Testis (tissue), 3 donors: Measurements from ENCODE around the gene PLCXD1. TPM values are rescaled to one million over a fixed set of nuclear protein-coding genes. Genes with fewer than 3 reads are reported as not detected.

Source experiments
- DNase-seq: peaks from one replicate; pipeline ENCODE4 v3.0.0-alpha.2; 2019
- H3K27ac ChIP-seq, 2 donors: fragments of 200-600 bp; sonication (generic); one replicate each; pipeline ENCODE4 v1.5.1; 2019
- H3K27me3 ChIP-seq: fragments of 200-600 bp; sonication (generic); one replicate; pipeline ENCODE4 v1.5.1; 2019
- H3K36me3 ChIP-seq: fragments of 200-600 bp; sonication (generic); one replicate; pipeline ENCODE4 v1.5.1; 2017; ENCODE audit warnings: low read depth; ENCODE audit errors: missing control alignments
- H3K4me1 ChIP-seq: fragments of 200-600 bp; sonication (generic); one replicate; pipeline ENCODE4 v1.5.1; 2019
- H3K4me3 ChIP-seq, 2 donors: fragments of 200-600 bp; sonication (generic); one replicate each; pipeline ENCODE4 v1.5.1; 2017 to 2019
- H3K9me3 ChIP-seq: fragments of 200-600 bp; sonication (generic); one replicate; pipeline ENCODE4 v1.5.1; 2017
- CTCF ChIP-seq, 3 experiments: fragments of 450-650 bp in 2 of 3; fragments of 200-600 bp in 1 of 3; sonication (generic) in 1 of 3; IDR thresholded peaks; one replicate each; pipeline ENCODE4 v1.5.1; 2016 to 2019; ENCODE audit warnings: antibody characterized with exemption in 3 of 3, mild to moderate bottlenecking in 2 of 3, moderate library complexity in 1 of 3
- POLR2A ChIP-seq: fragments of 450-650 bp; IDR thresholded peaks from one replicate; pipeline ENCODE4 v1.6.1; 2017; ENCODE audit warnings: antibody characterized with exemption, mild to moderate bottlenecking, moderate library complexity
- WGBS, 2 donors: methylation state at CpG; one replicate each; pipeline ENCODE4 v1.1.5; 2018; 5-methylcytosine and 5-hydroxymethylcytosine counted together
- intact Hi-C: fragments of 100-400 bp; cut with DNase I; formaldehyde crosslinking; loops from one replicate; pipeline ENCODE4 v1.15.1; 2023; ENCODE audit warnings: low total_unique reads
- polyA plus RNA-seq: library from polyadenylated mRNA; stranded (reverse); fragments of 350-450 nt; fragmentation: Illumina TruSeq; extraction: RNeasy Lipid Tissue Mini Kit (QIAGEN cat#74804); gene quantifications from one replicate; pipeline ENCODE4 v1.2.3, GENCODE V29; 2014; ENCODE audit warnings: low read depth, low replicate concordance; ENCODE audit not compliant: insufficient read depth
- total RNA-seq, 2 donors: library from RNA; depleted of rRNA; stranded (reverse); fragments of >200 nt; gene quantifications; one replicate each; pipeline ENCODE4 v1.2.3, GENCODE V29; 2016

PLCXD1 gene
- total and polyA plus RNA-seq, 3 donors from 2014 or later, result 14.6 to 24.0 (median 15.7) TPM

- Histone ChIP-seq H3K4me1 (no peaks in the 10 kb centered on the region), H3K27ac (peak overlapping the region in 1 of 2 donors; percentile 56), H3K9me3 (no peaks in the 10 kb centered on the region), H3K36me3 (no peaks in the 10 kb centered on the region), H3K27me3 (no peaks in the 10 kb centered on the region), H3K4me3 (peak overlapping the region; percentile 42 to 45)
- TF ChIP-seq POLR2A, result no peak
- no peak for TF ChIP-seq CTCF (IDR thresholded peaks at IDR 0.05)
- intact Hi-C loops, result no loop called here
- peak; percentile 97 for DNase-seq
- WGBS, 2 donors, result 0 to 2% methylated on average over 26 to 39 of the region's 45 CpGs
Measured at GRCh38 chrX:283115-283845, 2.1 kb downstream of the PLCXD1 start.

GRCh38 chrX:285076-285677 lies 4.0 kb downstream of the PLCXD1 start:
- DNase-seq, result peak; percentile 7
- intact Hi-C loops, result no loop called here
- no peak overlapping the region for H3K27ac ChIP-seq
- no peak for TF ChIP-seq CTCF (IDR thresholded peaks at IDR 0.05)
- TF ChIP-seq POLR2A, result no peak
- H3K36me3 ChIP-seq, result no peaks in the 10 kb centered on the region
- no peaks in the 10 kb centered on the region for H3K9me3 ChIP-seq
- H3K27me3 ChIP-seq, result no peaks in the 10 kb centered on the region
- no peak overlapping the region for H3K4me3 ChIP-seq
- WGBS, 2 donors, result 77 to 88% methylated on average over 13 of the region's 13 CpGs
- no peaks in the 10 kb centered on the region for H3K4me1 ChIP-seq

GRCh38 chrX:287670-288069 lies 6.5 kb downstream of the PLCXD1 start:
- H3K9me3 ChIP-seq, result no peaks in the 10 kb centered on the region

DNA sequence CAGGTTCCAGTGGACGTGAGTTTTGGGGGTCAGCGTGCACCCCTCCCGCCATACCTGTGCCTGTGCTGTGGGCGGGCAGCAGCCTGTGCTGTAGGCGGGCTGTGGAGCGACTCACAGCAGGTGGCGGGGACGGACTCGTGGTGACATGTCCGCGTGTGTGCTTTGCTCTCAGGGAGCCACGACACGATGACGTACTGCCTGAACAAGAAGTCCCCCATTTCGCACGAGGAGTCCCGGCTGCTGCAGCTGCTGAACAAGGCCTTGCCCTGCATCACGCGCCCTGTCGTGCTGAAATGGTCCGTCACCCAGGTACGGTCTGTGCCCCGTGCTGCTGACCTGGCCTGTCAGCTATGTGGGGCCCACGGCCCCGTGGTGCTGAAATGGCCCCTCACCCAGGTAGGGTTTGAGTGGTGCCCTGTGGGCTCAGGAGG lies 7.4 kb downstream of the PLCXD1 start:
- Histone ChIP-seq H3K9me3 (no peaks in the 10 kb centered on the region), H3K27me3 (no peaks in the 10 kb centered on the region), H3K27ac (no peak overlapping the region), H3K36me3 (no peaks in the 10 kb centered on the region), H3K4me1 (no peaks in the 10 kb centered on the region), H3K4me3 (no peak overlapping the region)
- WGBS, 2 donors, result 94 to 97% methylated on average over 23 to 25 of the region's 25 CpGs
- intact Hi-C loops, result no loop called here
- TF ChIP-seq POLR2A, result no peak
- no peak for TF ChIP-seq CTCF (IDR thresholded peaks at IDR 0.05)
- DNase-seq, result no peak

More at GRCh38 chrX:287670-288069, 6.5 kb downstream of the PLCXD1 start:
- intact Hi-C loops, result no loop called here
- no peak overlapping the region for H3K27ac ChIP-seq
- WGBS, 2 donors, result 91 to 93% methylated on average over 7 of the region's 7 CpGs
- no peaks in the 10 kb centered on the region for H3K4me1 ChIP-seq
- DNase-seq, result no peak
- H3K36me3 ChIP-seq, result no peaks in the 10 kb centered on the region
- TF ChIP-seq POLR2A, result no peak
- no peak for TF ChIP-seq CTCF (IDR thresholded peaks at IDR 0.05)
- H3K27me3 ChIP-seq, result no peaks in the 10 kb centered on the region
- H3K4me3 ChIP-seq, result no peak overlapping the region
